Eye (tissue), 1 donor: ENCODE data around the gene PNMA6E.
"Not testable (repeated sequence)": the region's sequence is repeated elsewhere in the genome, so short reads cannot be mapped to it uniquely, and the experiment has no call there.

Experiments used
- DNase-seq: peaks from one replicate; pipeline ENCODE4 v3.0.0-alpha.2; 2015

The PNMA6E gene

DNA sequence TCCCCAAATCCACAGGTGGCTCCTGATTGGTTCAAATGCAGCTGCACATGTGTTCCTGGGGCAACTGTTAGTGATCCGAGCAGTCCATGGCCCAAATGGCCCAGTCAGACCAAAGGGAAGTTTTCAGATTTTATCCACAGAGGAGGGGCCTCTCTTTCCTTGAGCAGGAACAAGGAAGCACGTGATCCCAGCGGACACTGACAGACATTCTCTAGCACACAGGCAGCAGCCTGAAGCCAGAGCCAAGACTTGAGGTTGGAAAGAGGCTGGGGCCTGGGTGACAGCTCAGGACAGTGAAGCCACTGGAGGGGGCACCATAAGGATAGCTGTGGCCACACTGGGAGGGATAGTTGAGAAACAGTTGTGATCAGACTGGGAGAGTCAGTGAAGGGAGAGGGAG is 6.6 kb upstream of the PNMA6E start:
- DNase-seq = no peak

DNA sequence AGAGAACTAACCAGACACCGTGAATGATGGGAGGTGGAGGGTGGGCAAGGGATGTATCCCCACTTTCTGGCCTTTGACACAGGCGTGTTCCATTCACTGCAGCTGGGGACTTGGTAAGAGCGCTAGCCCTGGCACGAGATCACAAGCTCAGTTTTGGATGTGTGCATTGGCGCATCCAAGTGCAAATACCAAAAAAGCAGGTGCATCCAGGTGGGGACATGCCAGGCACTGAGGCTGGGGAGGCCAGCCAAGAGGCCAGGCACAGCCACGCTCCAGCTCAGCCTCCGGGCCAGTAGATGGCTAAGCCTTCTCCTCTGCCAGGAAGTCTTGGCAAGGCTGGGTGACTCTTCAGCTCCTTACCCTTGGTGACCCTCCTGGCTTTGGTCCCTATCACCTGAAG is 5.8 kb upstream of the PNMA6E start:
- DNase-seq = no peak

DNA sequence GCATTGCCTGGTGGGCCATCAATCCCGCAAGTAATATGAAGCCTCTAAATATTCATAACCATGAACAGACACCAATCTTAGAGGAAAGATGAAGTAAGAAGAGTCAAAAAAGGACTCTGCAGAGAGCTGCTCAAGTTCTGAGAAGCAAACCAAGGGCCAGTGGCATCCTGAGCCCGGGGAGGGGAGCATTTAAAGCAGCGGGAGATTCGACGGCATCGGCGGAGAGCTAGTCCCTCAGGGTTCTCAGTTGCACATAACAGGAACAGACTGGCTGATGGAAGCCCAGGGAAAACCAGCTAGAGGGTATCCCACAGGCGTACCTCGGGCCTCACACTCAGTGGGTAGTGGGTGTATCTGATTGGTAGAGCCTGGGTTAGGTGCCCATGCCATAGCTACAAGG is 4.9 kb upstream of the PNMA6E start:
- DNase-seq = no peak

DNA sequence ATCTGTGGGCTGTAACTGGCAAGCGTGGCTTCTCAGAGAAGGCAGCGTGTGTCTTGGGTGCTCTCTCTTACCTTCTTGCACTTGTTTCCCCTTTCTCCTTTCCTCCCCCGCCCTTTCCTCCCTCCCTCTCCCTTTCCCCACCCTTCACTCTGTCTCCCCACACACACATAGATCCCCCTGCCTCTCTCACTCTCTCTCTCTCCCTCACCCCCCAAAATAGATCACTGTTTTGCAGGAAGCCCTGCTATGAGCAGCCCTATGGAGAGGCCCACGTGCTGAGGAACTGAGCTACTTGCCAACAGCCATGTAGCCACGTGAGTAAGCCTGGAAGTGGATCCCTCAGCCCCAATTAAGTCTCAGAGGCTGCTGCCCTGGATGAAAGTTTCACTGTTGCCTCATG is 4.3 kb upstream of the PNMA6E start:
- DNase-seq = no peak

DNA sequence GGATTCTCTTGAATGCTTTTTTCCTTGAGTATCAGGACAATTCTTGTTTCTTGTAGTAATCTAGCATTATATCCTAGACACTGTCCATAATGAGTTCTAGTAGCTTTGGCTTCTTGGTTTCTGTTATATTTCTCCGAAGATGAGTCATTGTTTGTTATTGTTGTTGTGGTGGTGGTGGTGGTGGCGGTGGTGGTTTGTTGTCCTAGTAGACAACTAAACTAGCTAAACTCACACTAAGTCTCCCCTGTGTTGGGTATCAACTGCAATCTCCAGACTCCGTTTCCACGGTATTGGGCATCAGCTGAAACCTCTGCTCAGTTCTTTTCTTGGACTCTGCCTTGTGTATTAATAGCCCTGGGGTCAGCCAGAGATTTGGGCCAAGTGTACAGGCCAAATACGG is 3.2 kb upstream of the PNMA6E start:
- DNase-seq = not testable (repeated sequence)

DNA sequence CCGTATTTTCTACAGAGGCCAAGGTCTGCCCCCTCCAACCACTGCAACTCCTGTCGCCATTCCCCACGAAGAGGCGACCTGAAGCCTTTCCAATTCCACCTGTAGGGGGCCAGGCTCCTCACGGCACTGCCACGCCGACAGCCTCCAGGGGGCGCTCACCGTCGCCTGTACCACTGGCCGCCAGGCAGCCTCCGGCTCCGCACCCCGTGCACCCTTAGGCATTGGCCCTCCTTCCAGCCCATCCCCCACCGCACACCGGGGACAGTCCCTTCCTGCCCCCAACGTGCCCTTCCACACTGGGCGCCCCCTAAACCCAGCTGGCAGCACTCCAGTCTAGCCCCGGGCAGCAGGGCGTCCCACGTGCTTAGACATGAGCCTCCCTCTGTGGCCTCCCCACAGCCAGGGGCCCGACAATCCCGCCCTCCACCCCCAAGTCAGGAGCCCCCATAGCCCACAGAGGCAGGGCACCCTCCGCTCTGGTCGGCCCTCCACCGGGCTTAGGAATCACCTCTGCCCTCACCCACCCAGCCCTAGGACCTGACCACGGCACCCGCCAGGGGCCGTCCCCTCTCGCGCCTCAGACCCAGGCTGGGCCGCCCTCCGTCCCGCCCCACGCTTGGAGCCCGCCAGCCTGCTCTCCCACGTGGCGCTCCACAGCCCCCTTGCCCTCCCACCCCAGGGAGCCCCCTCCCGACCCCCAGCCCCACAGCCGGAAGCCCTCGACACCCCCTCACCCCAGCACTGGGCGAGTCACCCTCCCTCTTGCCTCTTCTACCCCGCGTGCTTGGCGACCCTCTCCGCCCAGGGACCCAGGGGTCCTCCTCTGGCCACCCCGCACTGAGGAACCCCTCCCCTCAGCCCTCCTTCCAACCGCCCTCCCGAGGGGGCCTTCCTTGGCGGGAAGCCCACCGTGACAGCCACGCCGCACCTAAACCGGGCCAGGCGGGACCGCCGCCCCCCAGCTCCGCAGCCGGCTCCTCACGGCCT is 711 bp downstream of the PNMA6E start:
- no peak for DNase-seq

DNA sequence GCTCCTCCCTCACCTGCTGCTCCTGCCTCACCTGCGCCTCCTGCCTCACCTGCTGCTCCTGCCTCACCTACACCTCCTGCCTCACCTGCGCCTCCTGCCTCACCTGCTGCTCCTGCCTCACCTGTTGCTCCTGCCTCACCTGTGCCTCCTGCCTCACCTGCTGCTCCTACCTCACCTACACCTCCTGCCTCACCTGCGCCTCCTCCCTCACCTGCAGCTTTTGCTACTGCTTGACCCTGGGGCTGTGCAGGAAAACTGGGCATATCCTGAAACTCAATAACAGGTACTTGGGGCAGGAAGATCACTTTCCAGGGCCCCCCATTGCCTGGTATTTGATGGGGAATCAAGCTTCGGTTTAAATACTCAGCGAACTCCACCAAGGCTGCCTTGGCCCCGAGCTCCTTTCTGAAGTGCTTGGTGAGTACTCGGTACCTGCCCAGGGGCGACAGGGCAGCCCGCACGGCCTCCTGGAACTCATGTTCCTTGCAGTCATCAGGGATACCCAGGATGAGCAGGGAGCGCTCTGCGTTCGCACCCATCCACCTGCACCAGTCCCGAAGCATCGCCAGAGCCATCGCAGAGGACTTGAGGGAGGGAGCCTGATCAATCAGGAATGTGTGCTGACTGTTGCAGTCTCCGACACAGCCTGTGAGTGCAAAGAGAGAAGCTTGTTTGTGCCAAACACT is 2.7 kb downstream of the PNMA6E start:
- no peak for DNase-seq

DNA sequence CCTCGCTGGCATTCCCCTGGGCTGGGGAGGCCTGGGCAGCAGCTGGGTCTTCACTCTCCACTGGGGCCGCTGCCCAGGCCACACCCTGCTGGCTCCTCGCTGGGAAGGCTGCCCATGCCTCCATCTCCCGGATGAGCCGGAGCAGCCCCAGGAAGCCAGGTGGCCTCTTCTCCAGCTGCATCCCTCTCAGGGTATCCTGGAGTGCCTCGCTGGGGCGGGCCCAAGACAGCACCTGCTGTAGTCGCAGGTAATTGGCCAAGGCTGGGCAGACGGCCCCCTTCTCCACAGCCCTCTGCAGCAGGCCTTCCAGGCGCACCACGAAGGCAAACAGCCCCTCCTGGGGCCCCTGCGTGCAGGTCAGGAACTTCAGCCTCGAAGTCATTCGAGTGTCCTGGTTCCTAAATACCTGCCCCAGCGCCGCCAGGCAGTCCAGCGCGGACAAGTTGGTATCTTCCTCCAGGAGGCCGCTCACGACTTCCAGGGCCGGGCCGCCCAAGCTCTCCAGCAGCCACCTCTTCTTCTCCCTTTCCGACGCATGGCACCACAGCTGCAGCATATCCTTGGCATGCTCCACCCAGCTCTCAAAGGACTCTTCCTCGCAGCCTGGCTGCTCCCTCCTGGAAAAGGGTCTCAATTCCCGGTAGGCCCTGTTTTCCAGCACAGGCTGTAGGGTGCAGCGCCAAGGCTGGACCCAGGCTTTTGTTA is 3.7 kb downstream of the PNMA6E start:
- DNase-seq = no peak

DNA sequence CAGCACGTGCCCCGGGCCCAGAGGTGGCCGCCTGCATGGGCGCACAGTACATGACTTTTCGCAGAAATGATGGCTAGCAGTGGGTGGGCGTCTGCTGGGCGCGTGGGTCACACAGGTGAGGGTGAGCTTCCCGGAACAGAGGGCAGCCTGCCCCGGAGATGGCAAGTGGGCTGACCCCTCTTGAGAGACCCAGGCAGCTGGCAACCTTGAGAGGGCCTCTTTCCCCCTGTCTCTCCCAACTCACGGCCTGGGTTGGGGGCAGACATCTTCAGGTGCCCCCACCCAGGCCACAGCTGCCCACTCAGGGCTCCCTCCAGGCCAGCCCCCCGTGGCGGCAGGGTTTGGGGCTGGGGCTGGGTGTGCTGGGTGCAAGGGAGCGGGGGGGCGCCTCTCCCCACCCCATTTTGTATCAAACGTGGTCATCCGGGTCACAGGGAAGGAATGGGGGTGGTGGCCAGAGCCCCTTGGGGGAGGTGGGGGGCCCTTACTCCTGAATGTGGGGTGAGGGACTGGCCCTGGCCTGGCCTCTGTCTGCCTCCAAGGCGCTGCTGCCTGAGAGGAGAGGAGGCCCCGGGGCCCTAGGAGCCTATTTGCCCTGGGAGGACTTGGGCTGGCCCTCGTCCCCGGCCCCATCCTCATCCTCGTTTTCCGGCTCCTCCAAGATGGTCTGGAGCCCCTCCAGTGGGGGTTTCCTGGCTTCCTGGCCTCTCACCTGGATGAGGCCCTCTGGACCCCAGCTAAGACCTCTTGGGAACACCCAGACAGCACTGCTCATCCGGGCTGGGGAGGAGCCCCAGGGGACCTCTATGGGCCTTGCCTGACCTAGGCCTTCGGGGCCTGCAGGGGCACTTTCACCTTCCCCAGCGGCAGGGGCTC is 4.6 kb downstream of the PNMA6E start:
- no peak for DNase-seq

DNA sequence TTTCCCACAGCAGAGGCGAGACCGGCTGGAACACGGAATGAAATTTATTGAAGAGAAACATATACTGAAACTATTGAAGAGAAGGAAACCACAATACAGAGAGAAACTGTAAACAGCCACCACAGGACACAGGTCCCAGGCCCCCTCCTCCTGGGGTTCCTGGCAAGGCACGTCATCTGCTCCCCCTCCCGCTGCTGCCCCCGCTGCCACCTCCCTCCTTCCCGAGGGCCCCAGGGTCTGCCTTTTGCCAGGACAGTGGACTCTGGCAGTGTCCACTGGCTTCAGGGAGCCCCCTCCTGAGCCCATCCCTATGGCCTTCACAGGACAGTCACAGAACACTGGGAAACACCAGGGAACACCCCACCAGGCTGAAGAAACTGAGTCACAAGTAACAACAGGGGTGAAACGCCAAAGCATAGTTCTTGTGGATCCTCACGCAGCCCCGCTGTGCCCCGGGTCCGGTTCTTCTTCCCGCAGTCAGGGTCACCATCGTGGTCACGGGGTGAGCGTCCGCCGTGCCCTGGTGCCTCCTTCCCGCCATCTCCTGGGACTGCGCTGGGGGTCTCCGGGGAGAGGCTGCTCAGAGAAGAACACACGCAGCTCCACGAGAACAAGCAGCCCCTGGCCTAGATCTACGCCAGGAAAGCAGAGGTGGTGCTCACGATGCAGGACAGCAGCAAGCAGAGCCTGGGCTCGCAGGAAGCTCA is 5.4 kb downstream of the PNMA6E start:
- no peak for DNase-seq

DNA sequence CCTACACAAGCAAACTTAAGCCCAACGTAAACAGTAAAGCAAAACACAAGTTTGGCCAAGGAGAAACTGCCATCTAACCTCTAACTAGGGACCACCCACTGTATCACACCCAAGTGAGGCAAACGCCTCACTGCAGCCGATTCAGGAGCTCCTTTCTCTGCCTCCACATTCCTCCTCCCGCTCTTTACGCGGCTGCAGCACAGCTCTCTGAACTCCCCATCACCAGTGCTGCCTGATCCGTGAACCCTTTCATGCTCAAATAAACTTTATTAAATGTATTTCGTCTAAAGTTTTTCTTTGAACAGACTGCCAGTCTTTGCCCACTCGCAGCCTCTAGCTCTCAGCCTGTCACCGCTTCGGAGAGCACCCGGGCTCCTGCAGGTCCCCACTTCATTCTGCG is 6.5 kb downstream of the PNMA6E start:
- DNase-seq = no peak

DNA sequence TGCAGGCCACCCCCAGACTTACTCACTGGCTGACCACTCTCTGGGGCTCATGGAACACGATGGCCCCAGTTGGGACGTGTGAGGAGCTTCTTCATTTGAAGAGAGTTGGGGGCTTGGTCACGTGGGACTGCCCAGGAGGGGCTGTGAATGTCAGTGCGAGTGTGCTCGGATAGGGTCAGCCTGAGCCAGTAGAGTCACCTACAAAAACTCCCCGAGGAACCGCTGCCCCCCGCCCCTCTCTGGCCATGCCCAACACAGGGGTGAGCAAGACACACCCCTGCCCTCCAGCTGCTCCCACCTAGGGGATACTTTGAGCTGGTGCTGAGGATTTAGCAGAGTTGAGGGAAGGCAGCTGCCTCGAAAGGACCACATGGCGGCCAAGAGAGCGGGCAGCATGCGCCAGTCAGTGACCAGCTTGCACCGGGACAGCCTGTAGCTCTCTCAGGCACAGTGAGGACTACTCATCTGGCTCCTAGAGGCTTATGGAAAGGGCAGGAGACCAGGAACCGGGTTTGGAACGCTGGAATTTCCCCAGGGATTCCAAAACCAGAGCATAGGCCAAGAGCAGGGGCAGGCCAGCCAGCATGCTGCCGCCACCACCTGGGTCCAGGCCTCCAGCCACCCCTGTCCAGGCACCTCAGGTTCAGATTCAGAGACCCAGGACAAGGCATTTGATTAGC is 8.4 kb downstream of the PNMA6E start:
- DNase-seq = no peak

DNA sequence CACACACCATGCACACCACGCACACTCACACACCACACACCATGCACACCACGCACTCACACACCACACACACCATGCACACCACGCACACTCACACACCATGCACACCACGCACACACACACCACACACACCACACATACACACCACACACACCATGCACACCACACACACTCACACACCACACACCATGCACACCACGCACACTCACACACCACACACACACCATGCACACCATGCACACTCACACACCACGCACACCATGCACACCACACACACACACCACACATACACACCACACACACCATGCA is 11.7 kb downstream of the PNMA6E start:
- not testable (repeated sequence) for DNase-seq

DNA sequence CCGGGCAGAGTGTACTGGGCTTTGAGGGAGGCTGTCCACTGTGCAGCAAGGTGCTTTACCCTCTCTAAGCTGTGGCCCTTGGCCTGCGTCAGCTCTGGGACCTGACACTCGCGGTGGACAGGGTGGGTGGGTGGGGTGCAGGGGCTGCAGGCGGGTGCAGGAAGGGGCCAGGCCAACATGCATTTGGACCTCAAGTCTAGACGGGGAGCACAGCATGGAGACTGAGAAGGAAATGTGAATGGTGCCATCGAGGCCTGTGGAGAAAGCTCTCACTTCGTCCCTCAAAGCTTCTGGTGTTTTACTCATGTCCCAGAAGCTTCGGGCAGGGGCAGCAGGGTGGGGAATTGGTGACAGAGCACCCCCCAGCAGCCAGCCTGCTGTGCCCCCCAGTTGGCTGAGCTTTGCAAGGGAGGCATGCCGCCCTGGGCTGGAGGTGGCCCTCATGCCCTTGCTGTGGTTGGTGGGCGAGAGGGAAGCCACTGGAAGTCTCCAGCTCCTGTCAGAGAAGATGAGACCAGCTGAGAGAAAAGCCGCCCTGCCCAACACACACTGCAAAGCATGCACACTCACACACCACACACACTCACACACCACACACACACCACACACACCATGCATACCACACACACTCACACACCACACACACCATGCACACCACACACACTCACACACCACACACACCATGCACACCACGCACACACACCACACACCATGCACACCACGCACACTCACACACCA is 12.3 kb downstream of the PNMA6E start:
- no peak for DNase-seq

DNA sequence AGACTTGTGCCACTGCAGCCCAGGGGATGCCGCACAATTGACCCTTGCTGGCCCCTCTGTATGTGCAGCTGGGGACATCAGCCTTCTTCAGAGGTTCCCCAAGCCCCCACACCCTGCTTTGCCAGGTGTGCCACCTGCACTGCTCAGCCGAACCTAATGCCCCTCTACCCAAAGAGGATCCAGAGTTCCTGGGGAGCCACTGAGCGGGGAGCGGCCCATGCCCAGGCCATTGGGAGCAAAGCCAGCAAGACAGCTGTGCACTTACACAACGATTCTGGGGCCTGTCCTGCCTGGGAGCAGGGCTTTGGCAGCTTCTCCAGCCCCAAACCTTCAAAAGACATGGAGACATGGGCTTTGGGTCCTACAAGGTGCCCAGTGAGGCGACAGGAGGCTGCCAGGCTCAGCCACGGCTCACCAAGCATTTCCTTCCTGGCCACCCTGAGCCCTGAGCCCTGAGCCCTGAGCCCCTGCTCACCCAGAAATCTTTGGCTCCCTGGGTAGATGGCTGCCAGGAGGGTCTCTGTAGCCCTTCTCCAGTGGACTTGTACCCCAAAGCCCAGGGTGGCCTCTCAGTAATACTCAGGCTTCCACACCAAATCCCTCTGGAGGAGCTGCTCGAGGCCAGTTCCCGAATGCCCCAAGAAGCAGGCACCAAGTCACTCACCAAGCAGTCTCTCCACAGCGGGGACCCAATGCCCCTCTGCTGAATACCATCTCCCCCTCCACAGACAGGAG is 13.0 kb downstream of the PNMA6E start:
- DNase-seq = no peak

DNA sequence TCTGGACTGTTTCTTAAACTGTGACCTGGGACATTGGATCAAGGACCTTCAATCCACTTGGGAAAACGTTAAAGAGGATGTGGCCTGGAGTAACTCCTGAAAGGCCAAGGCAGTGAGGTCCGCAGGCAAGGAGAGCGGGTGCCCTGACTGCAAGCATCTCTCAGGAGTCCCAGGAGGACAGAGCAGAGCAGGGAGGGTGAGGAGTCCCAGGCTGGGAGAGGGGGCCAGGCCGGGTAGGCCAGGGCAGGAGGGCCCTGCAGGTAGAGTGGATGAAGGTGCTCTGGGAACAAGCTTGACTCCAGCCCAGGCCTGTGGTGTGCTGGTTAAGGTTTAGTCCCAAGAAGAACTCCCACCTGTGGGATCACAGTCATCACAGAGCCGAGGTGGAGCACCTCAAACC is 13.8 kb downstream of the PNMA6E start:
- DNase-seq = no peak

DNA sequence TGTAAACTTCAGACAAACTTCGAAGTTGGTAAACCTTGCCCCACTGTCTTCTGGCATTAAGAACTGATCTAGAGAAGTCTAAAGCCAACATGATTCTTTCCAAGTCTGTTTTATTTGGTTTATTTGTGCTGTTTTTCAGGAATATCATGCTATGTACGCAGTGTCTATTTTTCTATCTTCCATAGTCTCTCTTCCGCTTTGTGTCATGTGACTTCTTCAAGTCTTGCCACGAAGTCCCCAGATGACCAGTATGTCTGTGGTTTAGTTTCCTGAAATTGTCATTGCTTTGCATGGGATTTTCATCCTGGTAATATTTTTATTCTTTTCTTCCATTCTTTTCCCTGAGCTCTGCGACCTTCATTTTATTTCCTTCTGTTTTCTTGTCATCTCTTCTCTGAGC is 15.1 kb downstream of the PNMA6E start:
- DNase-seq = no peak

DNA sequence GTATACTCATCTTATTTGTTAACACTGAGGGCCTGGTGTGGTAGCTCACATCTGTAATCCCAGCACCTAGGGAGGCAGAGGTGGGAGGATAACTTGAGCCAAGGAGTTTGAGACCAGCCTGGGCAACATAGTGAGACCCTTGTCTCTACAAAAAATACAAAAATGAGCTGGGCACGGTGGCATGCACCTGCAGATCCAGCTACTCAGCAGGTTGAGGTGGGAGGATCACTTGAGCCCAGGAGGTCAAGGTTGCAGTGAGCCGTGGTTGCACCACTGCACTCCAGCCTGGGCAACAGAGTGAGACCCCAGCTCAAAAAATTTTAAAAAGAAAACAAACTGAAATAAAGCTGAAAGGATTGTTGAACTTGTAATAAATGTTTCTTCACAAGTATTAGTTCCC is 16.2 kb downstream of the PNMA6E start:
- DNase-seq = not testable (repeated sequence)

DNA sequence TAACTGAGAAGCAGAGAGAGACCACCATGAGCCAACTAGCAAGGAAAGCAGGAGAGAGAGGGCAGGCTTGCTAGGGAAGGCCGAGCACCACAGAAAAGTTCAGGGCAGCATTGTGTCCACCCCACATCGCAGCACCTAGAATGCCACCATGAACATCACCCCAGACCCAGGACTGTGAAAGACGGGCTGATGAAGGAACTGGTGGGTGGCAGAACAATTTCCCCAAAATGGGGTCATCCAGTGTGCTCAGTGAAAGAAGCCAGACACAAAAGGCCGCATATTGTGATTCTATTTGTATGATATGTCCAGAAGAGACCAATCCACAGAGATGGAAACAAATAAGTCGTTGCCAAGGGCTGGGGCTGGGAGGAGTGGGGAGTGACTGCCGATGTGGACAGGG is 16.8 kb downstream of the PNMA6E start:
- no peak for DNase-seq
